Adrenal gland (tissue), 5 donors: Measurements from ENCODE around the gene FCN2.

Source experiments
- CTCF ChIP-seq, 6 experiments: fragments of 450-650 bp in 4 of 6; fragments of 200-600 bp in 2 of 6; sonication (generic) in 1 of 6; IDR thresholded peaks; 1 replicate in 5 of 6; 2 replicates in 1 of 6; pipeline versions ENCODE4 v1.5.1 to v1.8.0; 2016 to 2021; ENCODE audit warnings: antibody characterized with exemption in 6 of 6, mild to moderate bottlenecking in 2 of 6, moderate library complexity in 1 of 6
- POLR2A ChIP-seq, 2 donors: fragments of 450-650 bp; IDR thresholded peaks; one replicate each; pipeline ENCODE4 v1.6.1; 2017; ENCODE audit warnings: antibody characterized with exemption in 2 of 2, mild to moderate bottlenecking in 2 of 2, moderate library complexity in 1 of 2
- donor health status: DM: no; HTN: no; CAD: no.

GRCh38 chr9:134850611-134851010 is 30.0 kb upstream of the FCN2 start:
- TF ChIP-seq CTCF (IDR thresholded peaks at IDR 0.05): no peak
- no peak for TF ChIP-seq POLR2A (IDR thresholded peaks at IDR 0.05)
